ENCODE data around the gene CDCA5. TPM values are rescaled to one million over a fixed set of nuclear protein-coding genes. Genes with fewer than 3 reads are reported as not detected.

Gene CDCA5
- total RNA-seq, 1 experiment from 2014 or later, result 94.8 TPM

DNA sequence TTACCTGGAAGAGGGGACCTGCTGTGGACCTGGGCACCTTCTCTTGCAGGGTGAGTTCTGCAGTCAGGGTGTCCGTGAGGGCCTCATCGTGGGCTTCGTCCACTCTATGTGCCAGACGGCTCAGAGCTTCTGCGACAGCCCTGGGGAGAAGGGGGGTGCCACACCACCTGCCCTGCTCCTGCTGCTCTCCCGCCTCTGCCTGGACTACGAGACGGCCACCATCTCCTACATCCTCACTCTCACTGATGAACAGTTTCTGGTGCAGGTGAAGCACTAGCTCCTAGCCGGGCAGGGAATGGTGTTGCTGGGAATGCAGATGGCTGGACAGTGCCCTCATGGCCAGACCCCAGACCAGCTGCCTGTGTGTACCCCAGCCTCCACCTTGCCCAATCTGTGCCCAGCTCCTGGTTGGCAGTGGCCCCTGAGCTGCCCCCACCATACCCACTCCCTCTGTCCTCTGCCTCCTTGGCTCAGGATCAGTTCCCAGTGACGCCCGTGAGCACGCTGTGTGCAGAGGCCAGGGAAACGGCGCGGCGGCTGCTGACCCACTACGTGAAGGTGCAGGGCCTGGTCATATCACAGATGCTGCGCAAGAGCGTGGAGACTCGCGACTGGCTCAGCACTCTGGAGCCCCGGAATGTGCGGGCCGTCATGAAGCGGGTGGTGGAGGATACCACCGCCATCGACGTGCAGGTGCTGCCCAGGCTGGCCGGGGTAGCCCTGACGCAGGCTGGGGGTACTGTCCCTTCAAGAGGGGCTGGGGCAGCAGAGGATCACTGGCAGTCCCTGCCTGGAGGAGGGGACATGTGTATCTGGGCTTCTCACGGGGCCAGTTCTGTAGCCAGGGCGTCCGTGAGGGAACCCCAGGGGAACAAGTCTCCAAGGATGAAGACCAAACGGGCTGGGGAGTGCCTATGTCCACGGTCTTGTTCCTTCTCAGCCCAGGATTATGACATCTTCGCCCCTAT is 25.7 kb upstream of the CDCA5 start:
- Histone ChIP-seq H3K9me3 (ENCODE audit: control insufficient read depth, low read depth, low read length) (no peaks in the 10 kb centered on the region), H4K20me1 (ENCODE audit: control insufficient read depth, insufficient read depth, insufficient read length) (no peaks in the 10 kb centered on the region), H2AK5ac (ENCODE audit: insufficient read length, low read length) (no peak overlapping the region), H3K27me3 (ENCODE audit: insufficient read depth, low read length) (no peaks in the 10 kb centered on the region), H3K4me2 (ENCODE audit: insufficient read depth, insufficient read length, low read length) (no peak overlapping the region), H2BK12ac (ENCODE audit: insufficient read length, low read depth, low read length) (no peak overlapping the region), H3T11ph (ENCODE audit: low read length) (no peak overlapping the region), H3K9ac (ENCODE audit: extremely low read depth, insufficient read length, low read length) (no peak overlapping the region), H3K56ac (ENCODE audit: insufficient read length, low read depth, low read length) (no peak overlapping the region), H3K27ac (ENCODE audit: insufficient read length, low read depth, low read length) (no peak overlapping the region), H4K8ac (replicated peaks; ENCODE audit: insufficient read length, low read depth, low read length) (no peak overlapping the region), H3K79me2 (ENCODE audit: insufficient read depth, low read length) (no peaks in the 10 kb centered on the region), H3K14ac (ENCODE audit: insufficient read depth, low read length) (no peak overlapping the region), H3K23me2 (ENCODE audit: insufficient read length, low read depth, low read length, poor library complexity, severe bottlenecking) (peaks cover 13% of the 10 kb centered on the region), H2BK20ac (ENCODE audit: low read depth, low read length, poor library complexity, severe bottlenecking) (no peak overlapping the region), H3K23ac (ENCODE audit: insufficient read length, low read depth, low read length) (no peak overlapping the region), H2BK120ac (ENCODE audit: low read depth, low read length, poor library complexity, severe bottlenecking) (no peak overlapping the region), H2AFZ (ENCODE audit: low read length) (no peak overlapping the region), H4K91ac (ENCODE audit: insufficient read length, low read depth, low read length) (no peak overlapping the region), H3K4me1 (ENCODE audit: insufficient read depth, low read length) (no peaks in the 10 kb centered on the region), H3K79me1 (ENCODE audit: insufficient read depth, low read depth, low read length, poor library complexity, severe bottlenecking) (no peaks in the 10 kb centered on the region), H2BK5ac (ENCODE audit: insufficient read length, low read length) (no peak overlapping the region), H3K18ac (ENCODE audit: insufficient read length, low read depth, low read length) (no peak overlapping the region), H3K4ac (ENCODE audit: low read depth, low read length) (no peak overlapping the region), H4K5ac (ENCODE audit: insufficient read length, low read depth, low read length) (no peak overlapping the region), H2BK15ac (ENCODE audit: low read depth, low read length) (no peak overlapping the region)
- Mint-ChIP-seq H3K4me3 (no peak overlapping the region), H3K36me3 (ENCODE audit: insufficient read depth in 1 of 3, low read depth in 3 of 3) (peaks cover 2 to 18% (median 15%) of the 10 kb centered on the region in 3 experiments; a peak in 6 of 7 replicates), H3K27ac (no peak overlapping the region), H3K27me3 (ENCODE audit: low read depth) (no peaks in the 10 kb centered on the region), H3K4me1 (peaks cover 15 to 19% of the 10 kb centered on the region in 2 experiments), H3K9me3 (no peaks in the 10 kb centered on the region)
- no peak for TF ChIP-seq CTCF (conservative IDR thresholded peaks at IDR 0.05)
- no peak for DNase-seq
- no CpG with 5 or more reads among the region's 36 CpGs for WGBS (ENCODE audit: extremely low coverage, insufficient read length, low lambda C conversion rate)

All from H9 (cell line).